ENCODE results near the gene PTH1R. TPM values are rescaled to one million over a fixed set of nuclear protein-coding genes. Genes with fewer than 3 reads are reported as not detected.

Gene PTH1R
- total RNA-seq, 1 experiment from 2014 or later: 1.0 TPM

- Histone ChIP-seq H3K79me2 (ENCODE audit: insufficient read depth, low read length) (no peaks in the 10 kb centered on the region), H2BK120ac (ENCODE audit: low read depth, low read length, poor library complexity, severe bottlenecking) (no peak overlapping the region), H2AFZ (ENCODE audit: low read length) (no peak overlapping the region), H2BK15ac (ENCODE audit: low read depth, low read length) (no peak overlapping the region), H4K5ac (ENCODE audit: insufficient read length, low read depth, low read length) (no peak overlapping the region), H2AK5ac (ENCODE audit: insufficient read length, low read length) (no peak overlapping the region), H3K18ac (ENCODE audit: insufficient read length, low read depth, low read length) (no peak overlapping the region), H3K4ac (ENCODE audit: low read depth, low read length) (no peak overlapping the region), H3K23me2 (ENCODE audit: insufficient read length, low read depth, low read length, poor library complexity, severe bottlenecking) (peaks cover 6% of the 10 kb centered on the region), H2BK20ac (ENCODE audit: low read depth, low read length, poor library complexity, severe bottlenecking) (no peak overlapping the region), H3K4me2 (ENCODE audit: insufficient read depth, insufficient read length, low read length) (no peak overlapping the region), H3K56ac (ENCODE audit: insufficient read length, low read depth, low read length) (no peak overlapping the region), H3K23ac (ENCODE audit: insufficient read length, low read depth, low read length) (no peak overlapping the region), H3K27me3 (ENCODE audit: insufficient read depth, low read length) (no peaks in the 10 kb centered on the region), H4K20me1 (ENCODE audit: control insufficient read depth, insufficient read depth, insufficient read length) (no peaks in the 10 kb centered on the region), H3K14ac (ENCODE audit: insufficient read depth, low read length) (no peak overlapping the region), H3K9ac (ENCODE audit: extremely low read depth, insufficient read length, low read length) (no peak overlapping the region), H4K8ac (replicated peaks; ENCODE audit: insufficient read length, low read depth, low read length) (no peak overlapping the region), H3K4me1 (ENCODE audit: insufficient read depth, low read length) (0 out of 2 replicates have a peak, but pooled peaks cover 2% of the 10 kb centered on the region), H3T11ph (ENCODE audit: low read length) (no peak overlapping the region), H3K9me3 (ENCODE audit: control insufficient read depth, low read depth, low read length) (no peaks in the 10 kb centered on the region), H4K91ac (ENCODE audit: insufficient read length, low read depth, low read length) (no peak overlapping the region), H2BK12ac (ENCODE audit: insufficient read length, low read depth, low read length) (no peak overlapping the region), H3K79me1 (ENCODE audit: insufficient read depth, low read depth, low read length, poor library complexity, severe bottlenecking) (no peaks in the 10 kb centered on the region), H2BK5ac (ENCODE audit: insufficient read length, low read length) (no peak overlapping the region), H3K27ac (ENCODE audit: insufficient read length, low read depth, low read length) (no peak overlapping the region)
- H3K9me3 Mint-ChIP-seq: peaks cover 25 to 26% of the 10 kb centered on the region in 2 experiments
- peaks cover 3 to 17% (median 4%) of the 10 kb centered on the region in 3 experiments; a peak in 5 of 7 replicates for H3K36me3 Mint-ChIP-seq (ENCODE audit: insufficient read depth in 1 of 3, low read depth in 3 of 3)
- H3K27me3 Mint-ChIP-seq (ENCODE audit: low read depth): peaks cover 14% of the 10 kb centered on the region
- no peak overlapping the region for H3K27ac Mint-ChIP-seq
- H3K4me1 Mint-ChIP-seq: peaks cover 11 to 22% of the 10 kb centered on the region in 2 experiments
- no CpG with 5 or more reads among the region's 3 CpGs for WGBS (ENCODE audit: extremely low coverage, insufficient read length, low lambda C conversion rate)
- no peak for TF ChIP-seq CTCF (conservative IDR thresholded peaks at IDR 0.05)
- no peak for DNase-seq
- no peak overlapping the region for H3K4me3 Mint-ChIP-seq
Observed at GRCh38 chr3:46844397-46844796, 33.1 kb upstream of the PTH1R start.

Measured in H9 (cell line).